ENCODE data around the gene C1QTNF1.

The C1QTNF1 gene

GRCh38 chr17:79082311-79083190 is 58.6 kb downstream of the C1QTNF1 start:
- DNase-seq: peak; percentile 32

- no peak for DNase-seq
Measured at GRCh38 chr17:79083191-79083971, 59.4 kb downstream of the C1QTNF1 start.

GRCh38 chr17:79084291-79085153 is 60.6 kb downstream of the C1QTNF1 start:
- no peak for DNase-seq

GRCh38 chr17:79085154-79085920 is 61.4 kb downstream of the C1QTNF1 start:
- no peak for DNase-seq

- no peak for DNase-seq
Measured at GRCh38 chr17:79085921-79086551, 62.1 kb downstream of the C1QTNF1 start.

- no peak for DNase-seq
Measured at GRCh38 chr17:79086609-79087427, 62.8 kb downstream of the C1QTNF1 start.

GRCh38 chr17:79087428-79088143 is 63.6 kb downstream of the C1QTNF1 start:
- peak; percentile 62 for DNase-seq

- DNase-seq: no peak
Measured at GRCh38 chr17:79088247-79088996, 64.5 kb downstream of the C1QTNF1 start.

GRCh38 chr17:79088997-79089328 is 65.0 kb downstream of the C1QTNF1 start:
- no peak for DNase-seq

GRCh38 chr17:79089720-79090442 is 65.9 kb downstream of the C1QTNF1 start:
- no peak for DNase-seq

GRCh38 chr17:79090443-79091225 is 66.7 kb downstream of the C1QTNF1 start:
- no peak for DNase-seq

GRCh38 chr17:79091226-79091670 is 67.3 kb downstream of the C1QTNF1 start:
- no peak for DNase-seq

GRCh38 chr17:79092567-79092966 is 68.6 kb downstream of the C1QTNF1 start:
- no peak for DNase-seq

GRCh38 chr17:79093270-79093669 is 69.3 kb downstream of the C1QTNF1 start:
- no peak for DNase-seq

GRCh38 chr17:79094261-79094660 is 70.3 kb downstream of the C1QTNF1 start:
- DNase-seq: no peak

GRCh38 chr17:79095345-79096055 is 71.5 kb downstream of the C1QTNF1 start:
- DNase-seq: no peak

GRCh38 chr17:79096477-79096876 is 72.5 kb downstream of the C1QTNF1 start:
- no peak for DNase-seq
